GM10847 (cell line): ENCODE measurements around the gene SLC52A3.

ENCODE experiments used
- POLR2A ChIP-seq: IDR thresholded peaks from 2 replicates; pipeline ENCODE4 v1.6.1; 2011; ENCODE audit not compliant: insufficient read length; ENCODE audit errors: extremely low read depth

Gene SLC52A3

DNA sequence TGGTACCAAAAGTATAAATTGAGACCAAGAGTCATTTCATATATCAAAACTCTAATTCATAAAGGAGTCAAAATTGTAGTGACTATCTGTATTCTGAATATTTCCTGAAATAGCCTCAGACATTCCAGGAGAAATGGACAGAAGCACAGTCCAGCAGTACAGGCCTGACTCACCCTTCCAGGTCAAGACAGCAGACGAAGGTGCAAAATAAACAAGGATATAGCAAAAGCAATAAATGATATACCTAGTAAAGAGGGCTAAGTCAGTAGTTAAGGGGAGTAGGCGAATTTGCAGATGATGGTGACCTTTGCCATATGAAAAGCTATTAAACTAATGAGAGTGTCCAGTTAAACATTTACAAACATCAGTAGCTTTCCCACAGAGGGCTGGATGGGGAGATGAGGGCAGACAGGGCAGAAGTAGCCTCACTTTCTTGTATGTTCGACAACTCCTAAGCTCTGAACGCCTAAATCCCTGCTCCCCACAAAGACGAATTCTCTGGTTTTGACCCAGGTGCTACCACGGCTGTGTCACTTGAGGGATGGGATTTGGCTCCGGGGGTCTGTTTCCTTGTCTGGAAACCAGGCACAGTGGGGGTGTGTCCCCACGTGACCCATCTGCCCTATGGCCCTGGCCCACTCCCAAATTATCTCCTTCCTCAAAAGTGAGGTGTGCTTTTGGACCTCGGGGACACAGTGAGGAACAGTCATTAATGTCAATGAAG lies 3.6 kb upstream of the SLC52A3 start:
- TF ChIP-seq POLR2A, result no peak

DNA sequence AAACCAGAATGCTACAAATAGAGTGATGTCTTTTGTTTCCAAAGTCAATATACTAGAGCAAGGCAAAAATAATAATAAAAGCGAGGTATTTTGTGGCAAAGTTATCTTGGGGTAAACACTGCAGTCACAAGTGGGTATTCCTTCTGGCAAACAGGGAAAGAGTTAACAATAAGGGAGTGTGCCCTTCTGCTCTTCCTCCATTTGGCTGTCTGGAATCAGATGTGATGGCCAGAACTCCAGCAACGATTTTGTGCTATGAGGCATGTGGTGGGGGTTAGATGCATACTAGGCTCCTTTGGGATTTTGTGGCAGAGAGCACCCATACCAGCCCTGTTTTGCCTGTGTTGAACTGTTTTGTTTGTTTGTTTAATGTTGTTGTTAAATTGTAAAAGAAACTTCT lies 2.4 kb upstream of the SLC52A3 start:
- no peak for TF ChIP-seq POLR2A

- TF ChIP-seq POLR2A, result no peak
These were observed 1.4 kb downstream of the SLC52A3 start for GRCh38 chr20:766906-767305.

DNA sequence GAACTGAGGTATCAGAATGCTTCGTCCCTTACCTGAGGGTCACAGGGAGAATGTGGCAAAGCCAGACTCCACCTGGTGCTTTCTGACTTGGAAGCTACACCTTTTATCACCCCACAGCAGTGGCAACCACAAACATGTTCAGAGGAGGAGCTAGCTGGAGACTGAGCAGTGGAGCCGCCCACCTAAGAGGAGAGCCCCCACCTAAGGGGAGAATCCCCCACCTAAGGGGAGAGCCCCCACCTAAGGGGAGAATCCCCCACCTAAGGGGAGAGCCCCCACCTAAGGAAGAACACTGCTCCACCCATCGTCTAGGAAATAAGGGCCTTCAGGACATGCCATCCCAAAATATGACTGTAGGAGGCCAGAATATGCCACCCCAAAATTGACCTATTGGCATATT lies 4.0 kb downstream of the SLC52A3 start:
- TF ChIP-seq POLR2A, result no peak

DNA sequence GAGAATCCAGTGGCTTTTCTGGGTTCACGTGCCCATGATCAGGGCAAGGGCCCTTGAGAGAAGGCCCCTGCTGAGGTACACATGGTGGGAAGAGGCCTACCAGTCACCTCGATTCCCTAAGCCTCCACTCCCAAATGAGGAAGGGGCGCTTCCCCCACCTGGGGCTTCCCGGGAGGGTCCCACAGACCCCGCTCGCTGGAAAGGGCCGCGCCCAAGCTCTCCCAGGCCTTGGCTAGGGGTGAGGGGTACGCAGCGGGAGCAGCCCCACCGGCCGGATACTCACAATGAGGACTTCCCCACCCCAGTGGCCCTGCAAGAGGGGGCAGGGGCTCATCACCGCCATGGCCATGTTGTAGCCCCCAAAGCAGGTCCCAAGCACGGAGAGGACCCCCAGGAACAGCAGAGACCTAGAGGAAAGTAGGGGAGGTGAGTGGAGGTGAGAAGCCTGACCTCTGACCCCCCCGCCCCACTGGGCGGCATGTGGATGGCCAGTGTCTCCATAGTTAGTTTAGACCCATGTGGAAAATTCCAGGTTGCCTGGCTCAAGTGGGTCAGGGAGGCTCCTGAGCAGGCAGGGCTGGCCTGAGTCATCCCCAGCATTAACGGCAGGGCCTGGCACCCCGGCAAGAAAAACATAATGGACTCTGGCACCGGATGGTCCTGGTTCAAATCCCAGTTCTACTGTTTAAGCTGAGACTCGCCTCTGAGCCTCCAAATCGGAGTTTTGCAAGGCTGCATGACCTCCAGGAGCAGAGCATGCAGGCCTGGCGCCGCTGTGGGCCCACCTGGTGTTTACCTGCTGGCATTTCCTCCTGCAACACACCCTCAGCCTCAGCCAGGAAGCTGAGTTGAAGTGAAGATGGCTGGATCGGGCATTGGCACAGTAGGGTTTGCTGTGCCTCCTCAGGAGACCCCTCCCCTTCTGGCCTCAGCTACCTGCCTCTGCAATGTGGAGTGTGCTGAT lies 6.6 kb downstream of the SLC52A3 start:
- TF ChIP-seq POLR2A, result no peak

- TF ChIP-seq POLR2A, result no peak
These were observed 7.4 kb downstream of the SLC52A3 start for GRCh38 chr20:760751-761417.

DNA sequence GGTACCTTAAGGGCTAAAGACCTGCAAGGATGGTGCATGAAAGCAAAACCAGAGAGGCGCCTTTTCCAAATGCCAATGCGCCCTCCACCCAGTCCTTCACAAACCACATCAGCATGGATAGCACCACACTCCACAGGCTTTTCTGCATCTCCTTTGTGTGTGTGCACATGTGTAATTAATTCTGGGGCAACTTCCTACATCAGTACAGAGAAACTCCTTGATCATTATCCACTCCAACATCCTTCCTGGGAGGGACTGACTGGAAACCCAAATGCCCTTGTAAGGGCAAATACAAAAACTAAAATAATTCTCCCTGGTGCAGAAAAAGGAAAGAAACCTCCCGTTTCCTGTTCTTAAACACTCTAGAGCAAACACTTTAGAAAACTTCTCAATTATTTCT lies 10.8 kb downstream of the SLC52A3 start:
- TF ChIP-seq POLR2A, result no peak

DNA sequence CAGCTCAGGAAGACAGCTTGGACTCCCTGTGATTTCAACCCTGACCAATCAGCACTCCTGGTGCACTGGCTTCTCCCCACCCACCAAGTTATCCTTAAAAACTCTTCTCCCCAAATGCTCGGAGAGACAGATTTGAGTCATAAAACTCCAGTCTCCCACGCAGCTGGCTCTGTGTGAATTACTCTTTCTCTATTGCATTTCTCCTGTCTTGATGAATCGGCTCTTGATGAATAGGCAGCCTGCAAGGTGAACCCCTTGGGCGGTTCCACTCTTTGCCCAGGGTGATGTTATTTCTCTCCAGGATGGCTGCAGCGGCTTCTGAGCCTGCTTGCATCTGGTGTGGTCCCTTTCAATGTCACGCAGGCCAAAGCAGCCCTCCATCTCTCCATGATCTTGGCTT lies 12.4 kb downstream of the SLC52A3 start:
- TF ChIP-seq POLR2A, result no peak

DNA sequence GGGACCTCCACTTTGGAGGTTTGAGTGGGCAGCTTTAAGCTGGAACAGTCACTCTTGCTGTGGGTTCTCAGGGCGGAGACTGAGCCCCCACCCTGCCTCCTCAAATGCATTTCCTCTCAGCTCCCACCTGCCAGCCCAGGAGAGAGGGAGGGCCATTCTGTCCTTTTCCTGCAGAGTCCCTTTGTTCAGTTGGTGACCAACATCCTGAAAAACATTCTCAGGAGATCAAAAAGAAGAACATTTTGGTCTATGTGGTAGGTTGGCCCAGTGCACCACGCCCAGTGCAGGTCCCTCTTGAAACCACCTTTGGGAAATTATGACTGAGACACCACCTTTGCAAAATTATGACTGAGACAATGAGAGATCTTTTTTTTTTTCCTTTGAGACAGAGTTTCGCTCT lies 13.4 kb downstream of the SLC52A3 start:
- no peak for TF ChIP-seq POLR2A

DNA sequence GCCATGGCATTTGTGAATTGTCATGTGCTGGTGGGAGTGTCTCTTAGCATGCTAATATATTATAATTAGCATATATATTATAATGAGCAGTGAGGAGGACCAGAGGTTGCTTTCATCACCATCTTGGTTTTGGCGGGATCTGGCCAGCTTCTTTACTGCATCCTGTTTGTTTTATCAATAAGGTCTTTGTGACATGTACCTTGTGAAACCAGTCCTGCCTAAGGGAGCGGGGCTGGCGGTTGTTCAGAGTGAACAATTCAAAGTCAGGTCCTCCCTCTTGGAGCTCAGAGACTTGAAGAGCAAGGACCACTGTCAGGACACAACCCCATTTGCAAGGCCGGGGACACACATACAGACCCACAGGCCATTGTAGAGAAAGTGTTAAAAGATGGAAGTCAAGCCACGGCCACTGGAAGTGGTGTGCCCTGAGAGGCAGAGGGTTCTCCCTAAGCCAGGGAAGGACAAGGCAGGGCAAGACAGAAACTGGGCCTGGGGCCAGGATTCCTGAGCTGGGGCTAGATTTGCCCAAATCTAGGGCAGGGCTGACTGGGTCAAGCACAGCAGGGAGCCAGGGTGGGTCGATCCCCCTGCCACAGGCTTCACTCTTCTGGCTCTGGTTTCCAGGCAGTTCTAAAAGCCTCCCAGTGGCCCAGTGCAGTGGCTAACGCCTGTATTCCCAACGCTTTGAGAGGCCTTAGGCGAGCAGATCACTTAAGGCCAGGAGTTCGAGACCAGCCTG lies 14.2 kb downstream of the SLC52A3 start:
- TF ChIP-seq POLR2A, result no peak

GRCh38 chr20:753136-753535 lies 15.2 kb downstream of the SLC52A3 start:
- no peak for TF ChIP-seq POLR2A

DNA sequence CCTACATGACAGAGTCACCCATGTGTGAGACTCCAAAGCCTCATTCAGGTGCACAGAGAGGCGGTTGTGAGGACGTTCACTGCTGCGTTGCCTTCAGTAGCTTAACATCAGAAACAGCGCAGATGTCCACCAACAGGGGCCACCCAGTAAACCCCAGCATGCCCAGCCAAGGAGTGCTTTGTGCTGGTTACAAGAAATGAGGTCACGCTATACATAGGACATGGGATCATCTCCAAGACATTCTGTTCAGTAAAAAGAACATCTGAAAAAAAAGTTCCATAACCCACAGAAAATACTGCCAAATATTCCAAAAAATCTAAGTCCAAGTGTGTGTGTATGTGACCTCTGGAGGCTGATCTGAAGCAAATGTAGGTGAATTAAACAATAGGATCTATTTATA lies 16.0 kb downstream of the SLC52A3 start:
- no peak for TF ChIP-seq POLR2A

- no peak for TF ChIP-seq POLR2A
These were observed 16.5 kb downstream of the SLC52A3 start for GRCh38 chr20:751761-752160.

- TF ChIP-seq POLR2A, result no peak
These were observed 17.5 kb downstream of the SLC52A3 start for GRCh38 chr20:750801-751200.

DNA sequence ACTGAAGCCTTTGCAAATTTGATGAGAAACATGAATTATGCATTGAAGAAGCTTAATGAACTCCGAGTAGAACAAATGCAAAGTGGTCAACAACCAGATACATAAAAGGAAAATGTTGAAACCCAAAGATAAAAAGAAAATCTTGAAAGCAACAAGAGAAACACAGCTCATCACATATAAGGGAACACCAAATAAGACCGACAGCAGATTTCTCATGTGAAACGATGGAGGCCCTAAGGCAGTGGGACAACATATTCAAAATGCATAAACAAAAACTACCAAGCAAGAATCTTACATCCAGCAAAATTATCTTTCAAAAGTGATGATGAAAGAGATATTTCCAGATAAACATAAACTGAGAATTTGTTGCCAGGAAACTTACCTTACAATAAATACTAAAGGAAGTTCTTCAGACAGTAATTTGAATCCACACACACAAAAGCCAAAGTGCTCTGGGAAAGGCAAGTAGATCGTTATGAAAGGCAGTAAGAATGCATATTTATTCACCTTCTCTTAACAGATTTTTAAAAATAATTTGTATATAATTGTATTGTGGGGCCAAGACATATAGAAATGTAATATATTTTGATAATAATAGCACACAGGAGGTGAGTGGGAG lies 22.5 kb downstream of the SLC52A3 start:
- no peak for TF ChIP-seq POLR2A
